ENCODE results near the gene LUC7L3. TPM values are rescaled to one million over a fixed set of nuclear protein-coding genes. Genes with fewer than 3 reads are reported as not detected.

Gene LUC7L3
- total and polyA plus RNA-seq, 4 experiments from 2014 or later, result 21.9 to 291 (median 167) TPM

GRCh38 chr17:50787106-50787505 is 67.7 kb downstream of the LUC7L3 start:
- ChIA-PET POLR2A (ENCODE audit: partially characterized antibody) (no interaction called here), CTCF (ENCODE audit: partially characterized antibody) (interaction anchor here (0.6 to 6.4 kb wide), 3 partner anchors 9 to 295 kb away, joined by 3 to 67 read pairs (median 4); no protein-coding TSS in a partner anchor)
- Mint-ChIP-seq H3K36me3 (no peaks in the 10 kb centered on the region), H3K9me3 (no peaks in the 10 kb centered on the region), H3K27me3 (peaks cover 5% of the 10 kb centered on the region in 2 donors), H3K4me1 (peaks cover 5 to 13% (median 6%) of the 10 kb centered on the region in 4 donors), H3K27ac (peak overlapping the region in 1 of 7 donors; percentile 1), H3K4me3 (no peak overlapping the region)
- no peaks in the 10 kb centered on the region for H3K36me3 ChIP-seq (ENCODE audit: insufficient read depth, low read length)
- no peaks in the 10 kb centered on the region for H3K9me3 ChIP-seq (ENCODE audit: control insufficient read depth in 1 of 2, low read length in 2 of 2)
- DNase-seq, result no peak
- H3K4me1 ChIP-seq (ENCODE audit: insufficient read depth, low read length), result no peaks in the 10 kb centered on the region
- no peak overlapping the region for H3K4me3 ChIP-seq (ENCODE audit: low read length in 2 of 2)
- H3K27ac ChIP-seq (ENCODE audit: low read depth, low read length), result no peak overlapping the region
- intact Hi-C loops (cut with micrococcal nuclease), result no loop called here
- no peaks in the 10 kb centered on the region for H3K27me3 ChIP-seq (ENCODE audit: insufficient read depth, low read length)

- Mint-ChIP-seq H3K36me3 (no peaks in the 10 kb centered on the region), H3K27ac (no peak overlapping the region), H3K4me1 (no peaks in the 10 kb centered on the region), H3K9me3 (no peaks in the 10 kb centered on the region), H3K27me3 (peaks cover 1 to 2% of the 10 kb centered on the region in 2 donors), H3K4me3 (no peak overlapping the region)
- intact Hi-C loops (cut with micrococcal nuclease), result no loop called here
- POLR2A ChIA-PET (ENCODE audit: partially characterized antibody), result no interaction called here
- Histone ChIP-seq H3K27me3 (ENCODE audit: insufficient read depth, low read length) (no peaks in the 10 kb centered on the region), H3K9me3 (ENCODE audit: control insufficient read depth in 1 of 2, low read length in 2 of 2) (no peaks in the 10 kb centered on the region), H3K27ac (ENCODE audit: low read depth, low read length) (no peak overlapping the region), H3K4me1 (ENCODE audit: insufficient read depth, low read length) (no peaks in the 10 kb centered on the region), H3K4me3 (ENCODE audit: low read length in 2 of 2) (no peak overlapping the region), H3K36me3 (ENCODE audit: insufficient read depth, low read length) (no peaks in the 10 kb centered on the region)
- no peak for DNase-seq
- CTCF ChIA-PET (ENCODE audit: partially characterized antibody), result interaction anchor here (1.0 to 1.9 kb wide), 2 partner anchors 8 to 51 kb away, joined by 3 to 5 read pairs; no protein-coding TSS in a partner anchor
Observed at GRCh38 chr17:50790618-50791017, 71.2 kb downstream of the LUC7L3 start.

GRCh38 chr17:50792132-50792531 is 72.7 kb downstream of the LUC7L3 start:
- Mint-ChIP-seq H3K27me3 (peaks cover 0 to 1% of the 10 kb centered on the region in 2 donors), H3K36me3 (no peaks in the 10 kb centered on the region), H3K9me3 (no peaks in the 10 kb centered on the region), H3K4me1 (no peaks in the 10 kb centered on the region), H3K4me3 (no peak overlapping the region), H3K27ac (no peak overlapping the region)
- Histone ChIP-seq H3K36me3 (ENCODE audit: insufficient read depth, low read length) (no peaks in the 10 kb centered on the region), H3K4me3 (ENCODE audit: low read length in 2 of 2) (no peak overlapping the region), H3K4me1 (ENCODE audit: insufficient read depth, low read length) (no peaks in the 10 kb centered on the region), H3K27ac (ENCODE audit: low read depth, low read length) (no peak overlapping the region), H3K9me3 (ENCODE audit: control insufficient read depth in 1 of 2, low read length in 2 of 2) (no peaks in the 10 kb centered on the region), H3K27me3 (ENCODE audit: insufficient read depth, low read length) (no peaks in the 10 kb centered on the region)
- CTCF ChIA-PET (ENCODE audit: partially characterized antibody), result interaction anchor here (1.9 kb wide), 1 partner anchor 9 kb away, joined by 5 read pairs; no protein-coding TSS in a partner anchor
- no peak for DNase-seq
- POLR2A ChIA-PET (ENCODE audit: partially characterized antibody), result no interaction called here
- intact Hi-C loops (cut with micrococcal nuclease), result no loop called here

GRCh38 chr17:50793007-50793406 is 73.6 kb downstream of the LUC7L3 start:
- ChIA-PET POLR2A (ENCODE audit: partially characterized antibody) (no interaction called here), CTCF (ENCODE audit: partially characterized antibody) (interaction anchor here (2.4 kb wide), 1 partner anchor 10 kb away, joined by 12 read pairs; no protein-coding TSS in a partner anchor)
- intact Hi-C loops (cut with micrococcal nuclease), result no loop called here
- H3K4me1 ChIP-seq (ENCODE audit: insufficient read depth, low read length), result no peaks in the 10 kb centered on the region
- H3K9me3 ChIP-seq (ENCODE audit: control insufficient read depth in 1 of 2, low read length in 2 of 2), result no peaks in the 10 kb centered on the region
- no peak overlapping the region for H3K27ac ChIP-seq (ENCODE audit: low read depth, low read length)
- H3K4me3 ChIP-seq (ENCODE audit: low read length in 2 of 2), result no peak overlapping the region
- H3K27me3 Mint-ChIP-seq, result peaks cover 0 to under 1% of the 10 kb centered on the region in 2 donors
- H3K36me3 Mint-ChIP-seq, result no peaks in the 10 kb centered on the region
- H3K27me3 ChIP-seq (ENCODE audit: insufficient read depth, low read length), result no peaks in the 10 kb centered on the region
- no peaks in the 10 kb centered on the region for H3K36me3 ChIP-seq (ENCODE audit: insufficient read depth, low read length)
- no peak for DNase-seq
- no peaks in the 10 kb centered on the region for H3K9me3 Mint-ChIP-seq
- H3K4me3 Mint-ChIP-seq, result no peak overlapping the region
- no peaks in the 10 kb centered on the region for H3K4me1 Mint-ChIP-seq
- peak overlapping the region in 1 of 7 donors; percentile 22 for H3K27ac Mint-ChIP-seq

GRCh38 chr17:50794361-50794760 is 75.0 kb downstream of the LUC7L3 start:
- Histone ChIP-seq H3K36me3 (ENCODE audit: insufficient read depth, low read length) (no peaks in the 10 kb centered on the region), H3K9me3 (ENCODE audit: control insufficient read depth in 1 of 2, low read length in 2 of 2) (no peaks in the 10 kb centered on the region), H3K27me3 (ENCODE audit: insufficient read depth, low read length) (no peaks in the 10 kb centered on the region), H3K27ac (ENCODE audit: low read depth, low read length) (no peak overlapping the region), H3K4me1 (ENCODE audit: insufficient read depth, low read length) (no peaks in the 10 kb centered on the region), H3K4me3 (ENCODE audit: low read length in 2 of 2) (no peak overlapping the region)
- Mint-ChIP-seq H3K27me3 (no peaks in the 10 kb centered on the region), H3K9me3 (no peaks in the 10 kb centered on the region), H3K36me3 (no peaks in the 10 kb centered on the region), H3K4me3 (no peak overlapping the region), H3K27ac (peak overlapping the region in 1 of 7 donors; percentile 41), H3K4me1 (no peaks in the 10 kb centered on the region)
- no peak for DNase-seq
- ChIA-PET CTCF (ENCODE audit: partially characterized antibody) (interaction anchor here (0.8 to 2.4 kb wide), 2 partner anchors 11 to 178 kb away, joined by 3 to 12 read pairs; no protein-coding TSS in a partner anchor), POLR2A (ENCODE audit: partially characterized antibody) (no interaction called here)
- intact Hi-C loops (cut with micrococcal nuclease), result no loop called here

GRCh38 chr17:50797135-50797810 is 77.9 kb downstream of the LUC7L3 start:
- no peak for DNase-seq
- intact Hi-C loops (cut with micrococcal nuclease), result no loop called here
- Mint-ChIP-seq H3K4me3 (no peak overlapping the region), H3K9me3 (no peaks in the 10 kb centered on the region), H3K36me3 (no peaks in the 10 kb centered on the region), H3K27me3 (no peaks in the 10 kb centered on the region), H3K4me1 (no peaks in the 10 kb centered on the region), H3K27ac (no peak overlapping the region)
- Histone ChIP-seq H3K9me3 (ENCODE audit: control insufficient read depth in 1 of 2, low read length in 2 of 2) (no peaks in the 10 kb centered on the region), H3K36me3 (ENCODE audit: insufficient read depth, low read length) (no peaks in the 10 kb centered on the region), H3K4me3 (ENCODE audit: low read length in 2 of 2) (no peak overlapping the region), H3K4me1 (ENCODE audit: insufficient read depth, low read length) (no peaks in the 10 kb centered on the region), H3K27ac (ENCODE audit: low read depth, low read length) (no peak overlapping the region), H3K27me3 (ENCODE audit: insufficient read depth, low read length) (no peaks in the 10 kb centered on the region)
- ChIA-PET POLR2A (ENCODE audit: partially characterized antibody) (no interaction called here), CTCF (ENCODE audit: partially characterized antibody) (interaction anchor here (0.6 to 1.4 kb wide), 2 partner anchors 11 to 59 kb away, joined by 3 to 4 read pairs; no protein-coding TSS in a partner anchor)

GRCh38 chr17:50798424-50799288 is 79.3 kb downstream of the LUC7L3 start:
- Mint-ChIP-seq H3K9me3 (no peaks in the 10 kb centered on the region), H3K4me3 (no peak overlapping the region), H3K4me1 (no peaks in the 10 kb centered on the region), H3K27ac (peak overlapping the region in 1 of 7 donors; percentile 46), H3K36me3 (no peaks in the 10 kb centered on the region), H3K27me3 (no peaks in the 10 kb centered on the region)
- H3K4me3 ChIP-seq (ENCODE audit: low read length in 2 of 2), result no peak overlapping the region
- DNase-seq, result no peak
- H3K27me3 ChIP-seq (ENCODE audit: insufficient read depth, low read length), result no peaks in the 10 kb centered on the region
- CTCF ChIA-PET (ENCODE audit: partially characterized antibody), result interaction anchor here (1.3 to 3.1 kb wide), 2 partner anchors 15 to 19 kb away, joined by 5 to 9 read pairs; no protein-coding TSS in a partner anchor
- H3K4me1 ChIP-seq (ENCODE audit: insufficient read depth, low read length), result no peaks in the 10 kb centered on the region
- intact Hi-C loops (cut with micrococcal nuclease), result no loop called here
- H3K36me3 ChIP-seq (ENCODE audit: insufficient read depth, low read length), result no peaks in the 10 kb centered on the region
- H3K9me3 ChIP-seq (ENCODE audit: control insufficient read depth in 1 of 2, low read length in 2 of 2), result no peaks in the 10 kb centered on the region
- no peak overlapping the region for H3K27ac ChIP-seq (ENCODE audit: low read depth, low read length)
- POLR2A ChIA-PET (ENCODE audit: partially characterized antibody), result no interaction called here

Measured in CD4-positive, alpha-beta memory T cell (primary cell).